Suprapubic skin (tissue), 4 donors: ENCODE results near the gene SMARCA4.

ENCODE experiments used
- POLR2A ChIP-seq, 2 donors: fragments of 450-650 bp; IDR thresholded peaks; one replicate each; pipeline ENCODE4 v1.6.1; 2017; ENCODE audit warnings: antibody characterized with exemption in 2 of 2, mild to moderate bottlenecking in 2 of 2, moderate library complexity in 2 of 2
- POLR2AphosphoS5 ChIP-seq, 3 donors: sonication (generic); formaldehyde crosslinking; IDR thresholded peaks; one replicate each; pipeline ENCODE4 v1.6.1; 2017; ENCODE audit warnings: antibody characterized with exemption in 3 of 3

DNA sequence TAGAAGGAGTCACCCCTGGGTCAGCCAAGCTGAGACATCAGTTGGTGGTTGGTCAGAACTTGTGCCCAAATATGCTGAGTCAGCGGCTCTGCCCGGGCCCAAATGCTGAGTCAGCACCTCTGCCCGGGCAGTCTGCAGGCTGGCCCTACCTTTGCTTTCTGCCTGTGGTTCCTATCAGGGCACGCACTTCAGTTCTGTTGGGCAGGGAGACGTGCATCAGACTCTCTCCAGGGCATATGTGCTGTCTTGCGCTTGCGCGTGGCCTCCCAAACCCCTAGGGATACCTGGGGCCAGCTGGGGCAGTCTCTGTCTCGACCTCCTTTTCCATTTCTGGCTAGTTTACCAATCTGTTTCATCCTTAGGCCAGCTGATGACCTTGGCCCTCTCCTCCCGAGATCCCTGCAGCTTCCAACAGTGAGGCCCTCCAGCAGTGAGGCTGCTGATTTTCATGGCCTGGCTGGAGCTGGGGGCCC is 104.0 kb downstream of the SMARCA4 start:
- no peak for TF ChIP-seq POLR2A (IDR thresholded peaks at IDR 0.05)
- TF ChIP-seq POLR2AphosphoS5 (IDR thresholded peaks at IDR 0.05) = no peak
